Neural progenitor cell (in vitro differentiated cells): ENCODE measurements around the gene INSIG1.

Experiments used
- CTCF ChIP-seq: fragments of 200-600 bp; sonication (generic); IDR thresholded peaks from 2 replicates; pipeline ENCODE4 v1.5.1; 2017; ENCODE audit warnings: antibody characterized with exemption, mild to moderate bottlenecking
- EZH2 ChIP-seq: fragments of 200-600 bp; sonication (generic); IDR thresholded peaks from 2 replicates; pipeline ENCODE4 v1.6.1; 2017; ENCODE audit warnings: antibody characterized with exemption, mild to moderate bottlenecking, moderate library complexity
- EZH2phosphoT487 ChIP-seq: fragments of 200-600 bp; sonication (generic); IDR thresholded peaks from 2 replicates; pipeline ENCODE4 v1.6.1; 2017; ENCODE audit warnings: antibody characterized with exemption

- TF ChIP-seq CTCF (no peak), EZH2 (no peak), EZH2phosphoT487 (no peak)
Observed at GRCh38 chr7:155268921-155269650, 28.6 kb upstream of the INSIG1 start.
